Loucy (cell line): Measurements from ENCODE around the gene ENOX1.

Experiments
- CTCF ChIP-seq: fragments of 200-600 bp; sonication (generic); conservative IDR thresholded peaks from 2 replicates; pipeline ENCODE4 v1.5.1; 2014; ENCODE audit warnings: mild to moderate bottlenecking, antibody characterized with exemption, low read length
- EZH2phosphoT487 ChIP-seq: fragments of 200-600 bp; IDR thresholded peaks from 2 replicates; pipeline ENCODE4 v1.6.1; 2018; ENCODE audit warnings: antibody characterized with exemption, mild to moderate bottlenecking, moderate library complexity, borderline replicate concordance

- TF ChIP-seq CTCF (no peak), EZH2phosphoT487 (no peak)
Observed at GRCh38 chr13:43693639-43694038, 93.1 kb downstream of the ENOX1 start.
